Keratinocyte (primary cell): ENCODE measurements around the gene JAZF1. TPM values are rescaled to one million over a fixed set of nuclear protein-coding genes. Genes with fewer than 3 reads are reported as not detected.
A peak's percentile ranks its signal among the peaks of the same experiment; 100 is the strongest.

Experiments
- DNase-seq: peaks from one replicate; pipeline ENCODE4 v3.0.0-alpha.2; 2011; ENCODE audit warnings: low read depth, missing footprints, low spot score
- FAIRE-seq: peaks from 2 replicates; lab custom pipeline; 2011; peaks lifted over from hg19 to GRCh38; lab: Jason Lieb, UNC
- H2AFZ ChIP-seq: 2 replicates; pipeline ENCODE4 v1.6.0; 2012; ENCODE audit warnings: low read length, control low read depth, inconsistent platforms; ENCODE audit not compliant: control insufficient read depth
- H3K27ac ChIP-seq: 2 replicates; pipeline ENCODE4 v1.5.1; 2011; ENCODE audit warnings: low read length; ENCODE audit not compliant: control insufficient read depth, insufficient read depth
- H3K27me3 ChIP-seq: 3 replicates; pipeline ENCODE4 v1.6.0; 2011; ENCODE audit warnings: low read length; ENCODE audit not compliant: control insufficient read depth, insufficient read depth; ENCODE audit errors: extremely low read depth
- H3K36me3 ChIP-seq, 2 experiments: 2 replicates in 1 of 2; 3 replicates in 1 of 2; pipeline ENCODE4 v1.5.1; 2011; ENCODE audit warnings: low read length in 2 of 2, mild to moderate bottlenecking in 1 of 2; ENCODE audit not compliant: control insufficient read depth in 2 of 2, insufficient read depth in 2 of 2; ENCODE audit errors: extremely low read depth in 1 of 2
- H3K4me1 ChIP-seq: 3 replicates; pipeline ENCODE4 v1.5.1; 2011; ENCODE audit warnings: low read length; ENCODE audit not compliant: control insufficient read depth, insufficient read depth; ENCODE audit errors: extremely low read depth
- H3K4me2 ChIP-seq: 3 replicates; pipeline ENCODE4 v1.6.0; 2011; ENCODE audit warnings: low read depth, low read length; ENCODE audit not compliant: control insufficient read depth, insufficient read depth; ENCODE audit errors: extremely low read depth
- H3K4me3 ChIP-seq, 3 experiments: fragments of 200-600 bp in 1 of 3; sonication (generic) in 1 of 3; 2 replicates in 2 of 3; 3 replicates in 1 of 3; pipeline ENCODE4 v1.5.1; 2011 to 2016; ENCODE audit warnings: low read length in 3 of 3, mild to moderate bottlenecking in 3 of 3, control low read depth in 2 of 3, inconsistent platforms in 1 of 3, low read depth in 1 of 3, mixed read lengths in 1 of 3, mixed run types in 1 of 3, moderate library complexity in 1 of 3; ENCODE audit not compliant: control insufficient read depth in 2 of 3, insufficient read depth in 2 of 3; ENCODE audit errors: extremely low read depth in 1 of 3
- H3K79me2 ChIP-seq: 2 replicates; pipeline ENCODE4 v1.6.0; 2012; ENCODE audit warnings: low read length; ENCODE audit not compliant: control insufficient read depth, insufficient read depth
- H3K9ac ChIP-seq: 3 replicates; pipeline ENCODE4 v1.6.0; 2011; ENCODE audit warnings: low read length; ENCODE audit not compliant: control insufficient read depth, insufficient read depth; ENCODE audit errors: extremely low read depth
- H3K9me1 ChIP-seq: 3 replicates; pipeline ENCODE4 v1.6.0; 2011; ENCODE audit warnings: low read length; ENCODE audit not compliant: control insufficient read depth, insufficient read depth; ENCODE audit errors: extremely low read depth
- H3K9me3 ChIP-seq: 2 replicates; pipeline ENCODE4 v1.5.1; 2012; ENCODE audit warnings: low read depth, low read length; ENCODE audit not compliant: control insufficient read depth
- H4K20me1 ChIP-seq: 3 replicates; pipeline ENCODE4 v1.6.0; 2011; ENCODE audit warnings: low read length; ENCODE audit not compliant: control insufficient read depth, insufficient read depth; ENCODE audit errors: extremely low read depth
- CTCF ChIP-seq, 3 experiments: IDR thresholded peaks in 1 of 3; conservative IDR thresholded peaks in 1 of 3; optimal IDR thresholded peaks in 1 of 3; 2 replicates in 2 of 3; 3 replicates in 1 of 3; pipeline versions ENCODE3 to v1.5.1; 2011; ENCODE audit warnings: low read length in 3 of 3, mild to moderate bottlenecking in 3 of 3, moderate library complexity in 2 of 3, control low read depth in 1 of 3, inconsistent platforms in 1 of 3; ENCODE audit not compliant: insufficient read depth in 2 of 3; ENCODE audit errors: extremely low read depth in 1 of 3
- EZH2 ChIP-seq: IDR thresholded peaks from one replicate; pipeline ENCODE4 v1.6.1; 2012; ENCODE audit warnings: inconsistent platforms, mild to moderate bottlenecking, low read length, moderate library complexity
- dilution Hi-C: fragments of 300-500 bp; cut with MboI; formaldehyde crosslinking; loops from one replicate; pipeline ENCODE4 v1.7.0; 2020; ENCODE audit warnings: low sequenced_read_pairs; ENCODE audit not compliant: extremely low pct_ligation_motif_present
- polyA plus RNA-seq, 5 experiments: library from polyadenylated mRNA; depleted of rRNA in 3 of 5; stranded (reverse) in 3 of 5; stranded (forward) in 1 of 5; unstranded in 1 of 5; fragments of >200 nt; gene quantifications; 1 replicate in 1 of 5; 2 replicates in 3 of 5; 3 replicates in 1 of 5; pipeline versions ENCODE4 v1.2.1 to v1.2.3, GENCODE V29; 2011 to 2012; ENCODE audit warnings: missing spikeins in 2 of 5, low read depth in 1 of 5, low replicate concordance in 1 of 5

JAZF1 gene
- polyA plus RNA-seq, 1 donor (not counting 4 experiments of a cell fraction or from before 2014, with no cell fraction given), result 2.5 TPM

GRCh38 chr7:27784399-27785053 lies 396.1 kb downstream of the JAZF1 start:
- peaks cover 4 to 14% of the 10 kb centered on the region in 2 experiments for H3K36me3 ChIP-seq
- no peak overlapping the region for H3K4me2 ChIP-seq
- H2AFZ ChIP-seq, result no peak overlapping the region
- no peaks in the 10 kb centered on the region for H3K9me3 ChIP-seq
- no peaks in the 10 kb centered on the region for H3K4me1 ChIP-seq
- no peak overlapping the region for H3K4me3 ChIP-seq
- dilution Hi-C loops, result no loop called here
- TF ChIP-seq CTCF (optimal IDR thresholded peaks at IDR 0.05 in 1 of 3, IDR thresholded peaks at IDR 0.05 in 1 of 3, conservative IDR thresholded peaks at IDR 0.05 in 1 of 3; ENCODE audit: extremely low read depth in 1 of 3, insufficient read depth in 2 of 3, low read length in 3 of 3), result peak in 2 of 3 experiments; percentile 40 to 48
- no peak for TF ChIP-seq EZH2
- no peaks in the 10 kb centered on the region for H3K27me3 ChIP-seq
- FAIRE-seq (peak; percentile 41), DNase-seq (peak; percentile 36)
- no peak overlapping the region for H3K9ac ChIP-seq
- no peaks in the 10 kb centered on the region for H4K20me1 ChIP-seq
- no peak overlapping the region for H3K27ac ChIP-seq
- H3K9me1 ChIP-seq, result no peaks in the 10 kb centered on the region
- H3K79me2 ChIP-seq, result no peaks in the 10 kb centered on the region

GRCh38 chr7:27782849-27783248 lies 397.7 kb downstream of the JAZF1 start:
- TF ChIP-seq EZH2 (no peak), CTCF (optimal IDR thresholded peaks at IDR 0.05 in 1 of 3, IDR thresholded peaks at IDR 0.05 in 1 of 3, conservative IDR thresholded peaks at IDR 0.05 in 1 of 3; ENCODE audit: extremely low read depth in 1 of 3, insufficient read depth in 2 of 3, low read length in 3 of 3) (no peak)
- Histone ChIP-seq H3K27me3 (no peaks in the 10 kb centered on the region), H3K4me2 (no peak overlapping the region), H4K20me1 (no peaks in the 10 kb centered on the region), H3K4me1 (no peaks in the 10 kb centered on the region), H3K9me1 (no peaks in the 10 kb centered on the region), H3K27ac (no peak overlapping the region), H3K9me3 (no peaks in the 10 kb centered on the region), H2AFZ (no peak overlapping the region), H3K4me3 (no peak overlapping the region), H3K36me3 (peaks cover 4 to 5% of the 10 kb centered on the region in 2 experiments), H3K9ac (no peak overlapping the region), H3K79me2 (no peaks in the 10 kb centered on the region)
- DNase-seq (no peak), FAIRE-seq (no peak)
- dilution Hi-C loops, result no loop called here
